Activated CD8-positive, alpha-beta T cell treated with anti-CD3 and anti-CD28 coated beads for 36 hours (primary cell): ENCODE data around the gene COX6B2. TPM values are rescaled to one million over a fixed set of nuclear protein-coding genes. Genes with fewer than 3 reads are reported as not detected.

Experiments
- ATAC-seq: fragments of 200-7000 bp; cut with Tn5 transposase; one replicate; pipeline ENCODE4 v1.10.0; 2021; ENCODE audit warnings: mild to moderate bottlenecking, moderate library complexity
- CTCF ChIA-PET: fragments of 350-600 bp; sonication (Branson Sonifier 250); formaldehyde crosslinking; loops from one replicate; lab custom pipeline; 2021; ENCODE audit warnings: antibody characterized with exemption; lab: Charles Lee
- POLR2A ChIA-PET: fragments of 350-600 bp; sonication (Branson Sonifier 250); formaldehyde crosslinking; loops from one replicate; lab custom pipeline; 2021; ENCODE audit warnings: antibody characterized with exemption; lab: Charles Lee
- DNase-seq: peaks from one replicate; pipeline ENCODE4 v3.0.0-alpha.2; 2020
- H3K27ac Mint-ChIP-seq: one replicate; pipeline ENCODE4 v1.8.0; 2021; ENCODE audit warnings: mild to moderate bottlenecking, mixed read lengths
- H3K27me3 Mint-ChIP-seq: one replicate; pipeline ENCODE4 v1.8.0; 2021; ENCODE audit warnings: mixed read lengths
- H3K36me3 Mint-ChIP-seq: one replicate; pipeline ENCODE4 v1.8.0; 2021; ENCODE audit warnings: low read depth, mixed read lengths
- H3K4me1 Mint-ChIP-seq: one replicate; pipeline ENCODE4 v1.8.0; 2021; ENCODE audit warnings: low read depth, mixed read lengths
- H3K4me3 Mint-ChIP-seq: one replicate; pipeline ENCODE4 v1.8.0; 2021; ENCODE audit warnings: mild to moderate bottlenecking, moderate library complexity, mixed read lengths
- H3K9me3 Mint-ChIP-seq: one replicate; pipeline ENCODE4 v1.8.0; 2021; ENCODE audit warnings: mixed read lengths
- intact Hi-C: fragments of 100-400 bp; cut with micrococcal nuclease; formaldehyde crosslinking; loops from one replicate; pipeline ENCODE4 v1.10.0; 2022
- total RNA-seq, 2 experiments: library from RNA; stranded (reverse); gene quantifications; one replicate each; pipeline ENCODE4 v1.2.3, GENCODE V29; 2021
- TF ChIP-seq, protein P1 (sequence below): fragments of 200-600 bp; IDR thresholded peaks from one replicate; pipeline ENCODE4 v1.8.0; 2022; ENCODE audit warnings: antibody characterized with exemption, mild to moderate bottlenecking

COX6B2 gene
- total RNA-seq, 2 experiments from 2014 or later = not detected

DNA sequence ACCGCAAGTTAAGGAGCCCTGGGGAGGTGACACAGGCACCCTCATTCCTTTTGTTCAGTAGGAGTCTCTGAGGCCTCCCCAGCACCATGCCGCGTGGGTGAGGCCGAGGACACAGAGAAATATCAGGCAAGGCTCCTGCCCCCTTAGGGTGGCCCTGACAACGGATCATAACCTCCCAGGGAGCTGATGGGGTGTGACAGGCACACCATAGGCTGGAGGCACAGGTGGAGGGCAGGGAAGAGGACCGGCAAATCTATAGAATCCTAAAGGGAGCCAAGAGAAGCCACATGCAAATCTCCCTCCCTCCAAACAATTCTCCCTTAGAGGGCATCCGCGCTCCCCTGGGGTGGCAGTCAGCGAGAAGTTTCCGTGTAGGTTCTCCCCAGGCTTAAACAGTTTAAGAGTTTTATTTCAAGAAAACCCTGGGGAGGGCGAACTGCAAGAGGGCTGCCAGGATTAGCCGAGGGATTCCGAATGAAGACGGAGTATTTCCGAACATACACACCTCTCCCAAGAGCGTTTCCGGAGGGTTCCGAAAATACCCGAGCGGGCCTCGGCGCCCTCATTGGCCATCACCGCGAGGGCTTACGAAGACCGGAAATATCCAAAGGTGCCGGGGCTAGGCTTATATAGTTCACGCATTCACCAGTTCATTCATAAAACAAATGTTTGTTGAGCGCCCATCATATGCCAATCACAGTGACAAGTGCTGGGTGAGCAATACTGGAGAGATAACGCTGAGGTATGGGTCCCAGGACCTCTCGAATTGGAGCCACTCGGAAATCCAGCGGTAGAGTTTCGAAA lies 30.6 kb upstream of the COX6B2 start:
- peak overlapping the region; percentile 99 for H3K4me3 Mint-ChIP-seq
- H3K36me3 Mint-ChIP-seq = peaks cover 54% of the 10 kb centered on the region
- no peaks in the 10 kb centered on the region for H3K27me3 Mint-ChIP-seq
- no peaks in the 10 kb centered on the region for H3K9me3 Mint-ChIP-seq
- peak; percentile 99 for DNase-seq
- ChIA-PET POLR2A (interaction anchor here (0.5 to 10.2 kb wide), 23 partner anchors 8 to 1180 kb away, joined by 3 to 217 read pairs (median 6); partner anchors contain the start of genes COX6B2, IL11, KMT5C and PPP6R1), CTCF (interaction anchor here (1.1 to 3.7 kb wide), 10 partner anchors 8 to 132 kb away, joined by 3 to 33 read pairs (median 4); partner anchors contain the start of genes KMT5C and TMEM150B)
- peak; percentile 84 for ATAC-seq
- H3K4me1 Mint-ChIP-seq = peaks cover 48% of the 10 kb centered on the region
- intact Hi-C loops = loop anchor here (5.0 kb wide), 2 partner anchors 83 to 128 kb away; partner anchors contain the start of gene PPP6R1
- TF ChIP-seq, protein P1, sequence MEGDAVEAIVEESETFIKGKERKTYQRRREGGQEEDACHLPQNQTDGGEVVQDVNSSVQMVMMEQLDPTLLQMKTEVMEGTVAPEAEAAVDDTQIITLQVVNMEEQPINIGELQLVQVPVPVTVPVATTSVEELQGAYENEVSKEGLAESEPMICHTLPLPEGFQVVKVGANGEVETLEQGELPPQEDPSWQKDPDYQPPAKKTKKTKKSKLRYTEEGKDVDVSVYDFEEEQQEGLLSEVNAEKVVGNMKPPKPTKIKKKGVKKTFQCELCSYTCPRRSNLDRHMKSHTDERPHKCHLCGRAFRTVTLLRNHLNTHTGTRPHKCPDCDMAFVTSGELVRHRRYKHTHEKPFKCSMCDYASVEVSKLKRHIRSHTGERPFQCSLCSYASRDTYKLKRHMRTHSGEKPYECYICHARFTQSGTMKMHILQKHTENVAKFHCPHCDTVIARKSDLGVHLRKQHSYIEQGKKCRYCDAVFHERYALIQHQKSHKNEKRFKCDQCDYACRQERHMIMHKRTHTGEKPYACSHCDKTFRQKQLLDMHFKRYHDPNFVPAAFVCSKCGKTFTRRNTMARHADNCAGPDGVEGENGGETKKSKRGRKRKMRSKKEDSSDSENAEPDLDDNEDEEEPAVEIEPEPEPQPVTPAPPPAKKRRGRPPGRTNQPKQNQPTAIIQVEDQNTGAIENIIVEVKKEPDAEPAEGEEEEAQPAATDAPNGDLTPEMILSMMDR = no peak
- peak overlapping the region; percentile 99 for H3K27ac Mint-ChIP-seq

DNA sequence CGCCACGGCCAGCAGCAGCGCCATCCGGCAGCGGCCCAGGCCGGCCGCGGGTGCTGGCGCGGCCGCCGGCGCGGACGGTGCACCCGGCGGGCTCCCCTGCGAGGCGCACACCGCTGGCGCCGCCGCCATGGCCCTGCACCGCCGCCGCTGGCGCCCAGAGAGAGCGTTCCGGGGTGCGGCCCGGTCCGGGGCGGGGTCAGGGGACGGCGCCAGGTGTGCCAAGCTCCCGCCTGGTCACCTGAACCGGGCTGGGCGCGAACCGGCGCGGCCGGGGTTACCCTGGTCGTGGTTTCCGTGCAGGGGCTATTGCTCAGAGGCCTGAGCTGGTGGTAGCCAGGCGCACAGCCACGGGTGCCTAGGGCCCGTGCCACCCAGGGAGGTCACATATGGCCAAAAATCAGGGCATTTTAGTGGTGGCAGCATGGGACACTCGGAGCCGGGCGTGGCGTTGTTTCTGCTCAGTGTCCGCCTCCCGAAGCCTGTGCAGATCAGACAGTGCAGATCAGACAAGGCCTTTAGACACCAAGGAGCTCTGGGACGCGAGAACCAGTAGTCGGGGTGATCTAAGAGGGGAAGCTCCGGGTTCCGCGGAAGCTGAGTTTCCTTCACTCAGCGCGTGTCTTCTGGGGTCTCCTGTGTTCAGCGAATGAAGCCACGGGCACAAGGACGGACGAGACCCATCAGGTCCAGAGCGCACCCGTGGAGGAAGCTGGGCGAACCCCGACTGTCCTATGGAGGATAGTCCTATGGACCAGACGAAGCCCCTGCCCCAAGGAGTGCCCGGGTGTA lies 29.8 kb upstream of the COX6B2 start, which contains the start of gene TMEM238:
TMEM238 (minus strand) TSS at position 162 of the 789 bp plus-strand sequence; CDS start at position 129, 33 bp downstream.
- Mint-ChIP-seq H3K27ac (peak within 1 kb of the TSS; percentile 99), H3K4me1 (peaks cover 41% of the 10 kb centered on the region), H3K4me3 (peak within 1 kb of the TSS; percentile 99), H3K27me3 (no peaks in the 10 kb centered on the region), H3K36me3 (peaks cover 49% of the 10 kb centered on the region), H3K9me3 (no peaks in the 10 kb centered on the region)
- intact Hi-C loops = loop anchor here (5.0 kb wide), 1 partner anchor 82 kb away; no protein-coding TSS in a partner anchor
- TF ChIP-seq, protein P1 = no peak
- ATAC-seq (no peak), DNase-seq (peak; percentile 57)
- CTCF ChIA-PET = interaction anchor here (1.1 to 3.7 kb wide), 10 partner anchors 9 to 131 kb away, joined by 3 to 33 read pairs (median 4); partner anchors contain the start of genes KMT5C and TMEM150B
- POLR2A ChIA-PET = interaction anchor here (0.7 to 10.2 kb wide), 26 partner anchors 8 to 271 kb away, joined by 3 to 217 read pairs (median 4); partner anchors contain the start of genes COX6B2, IL11, KMT5C and PPP6R1

DNA sequence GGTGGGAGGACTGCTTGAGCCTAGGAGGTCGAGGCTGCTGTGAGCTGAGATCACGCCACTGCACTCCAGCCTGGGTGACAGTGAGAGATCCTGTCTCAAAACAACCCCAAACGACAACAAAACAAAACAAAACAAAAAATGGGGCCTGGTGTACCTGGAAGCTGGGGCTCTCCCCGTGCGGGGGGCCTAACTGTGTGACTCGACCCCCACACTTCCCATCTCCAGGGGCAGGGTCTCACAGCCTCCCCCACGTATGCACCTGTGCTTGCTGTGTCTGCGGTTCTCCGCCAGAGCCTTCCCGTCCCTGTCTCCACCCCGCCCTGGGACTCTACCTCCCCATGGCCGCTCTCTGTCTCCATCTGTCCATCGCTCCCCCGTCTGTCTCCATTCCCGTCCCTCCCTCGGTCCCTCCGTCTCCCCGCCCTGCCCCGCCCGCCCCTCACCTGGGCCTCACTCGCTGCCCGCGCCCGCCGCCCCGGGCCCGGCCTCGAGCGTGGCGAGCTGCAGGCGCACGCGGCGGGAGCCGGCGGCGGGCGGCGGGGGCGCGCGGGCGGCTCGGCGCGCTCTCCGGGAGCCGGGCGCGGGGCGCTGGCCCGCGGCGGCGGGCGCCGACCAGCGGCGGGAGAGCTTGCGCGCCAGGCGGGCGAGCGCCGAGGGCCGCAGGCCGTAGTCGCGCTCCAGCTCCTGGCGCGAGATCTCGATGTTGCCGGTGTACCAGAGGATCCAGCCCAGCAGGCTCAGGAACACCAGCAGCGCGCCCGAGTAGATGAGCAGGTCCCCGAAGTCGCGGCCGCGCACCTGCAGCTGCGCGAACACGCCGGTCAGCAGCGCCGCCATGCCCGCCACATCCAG lies 29.0 kb upstream of the COX6B2 start:
- peaks cover 43% of the 10 kb centered on the region for H3K36me3 Mint-ChIP-seq
- peak; percentile 12 for ATAC-seq
- CTCF ChIA-PET = interaction anchor here (0.7 to 3.7 kb wide), 15 partner anchors 10 to 217 kb away, joined by 3 to 33 read pairs (median 4); partner anchors contain the start of genes DNAAF3, KMT5C and TMEM150B
- peaks cover 33% of the 10 kb centered on the region for H3K4me1 Mint-ChIP-seq
- peak overlapping the region; percentile 90 for H3K4me3 Mint-ChIP-seq
- intact Hi-C loops = loop anchor here (5.0 kb wide), 1 partner anchor 81 kb away; no protein-coding TSS in a partner anchor
- TF ChIP-seq, protein P1 = no peak
- peak; percentile 73 for DNase-seq
- H3K27me3 Mint-ChIP-seq = no peaks in the 10 kb centered on the region
- peak overlapping the region; percentile 95 for H3K27ac Mint-ChIP-seq
- H3K9me3 Mint-ChIP-seq = no peaks in the 10 kb centered on the region
- POLR2A ChIA-PET = interaction anchor here (0.7 to 10.2 kb wide), 27 partner anchors 9 to 271 kb away, joined by 3 to 217 read pairs (median 4); partner anchors contain the start of genes COX6B2, IL11, KMT5C and PPP6R1

DNA sequence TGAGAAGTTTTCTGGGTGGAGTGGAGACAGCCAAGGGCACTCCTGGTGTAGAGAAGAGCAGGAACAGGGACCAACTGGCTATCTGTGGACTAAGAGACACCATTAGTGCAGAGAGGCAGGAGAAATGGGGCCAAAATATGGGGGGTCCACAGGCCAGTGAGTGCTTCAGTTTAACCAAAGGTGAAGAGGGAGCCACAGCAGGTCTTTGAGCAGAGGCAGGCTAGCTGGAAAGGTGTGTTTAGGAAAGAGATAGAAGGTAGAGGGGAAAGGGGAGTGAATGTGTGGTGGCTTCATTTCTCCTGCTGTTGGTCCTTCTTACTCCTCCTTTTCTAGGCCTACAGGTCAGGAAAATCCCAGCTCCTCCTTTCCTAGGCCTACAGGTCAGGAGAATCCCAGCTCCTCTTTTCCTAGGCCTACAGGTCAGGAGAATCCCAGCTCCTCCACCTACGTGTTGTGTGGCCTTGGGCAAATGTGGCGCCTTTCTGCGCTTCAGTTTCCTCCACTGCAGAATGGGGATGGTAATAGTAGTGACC lies 28.1 kb upstream of the COX6B2 start:
- H3K4me1 Mint-ChIP-seq = peaks cover 24% of the 10 kb centered on the region
- DNase-seq (no peak), ATAC-seq (no peak)
- no peaks in the 10 kb centered on the region for H3K9me3 Mint-ChIP-seq
- TF ChIP-seq, protein P1 = no peak
- POLR2A ChIA-PET = interaction anchor here (0.9 to 10.2 kb wide), 8 partner anchors 10 to 127 kb away, joined by 3 to 217 read pairs (median 22); partner anchors contain the start of genes IL11, KMT5C, PPP6R1 and UBE2S
- intact Hi-C loops = loop anchor here (5.0 kb wide), 1 partner anchor 80 kb away; no protein-coding TSS in a partner anchor
- CTCF ChIA-PET = interaction anchor here (0.7 to 3.7 kb wide), 7 partner anchors 11 to 216 kb away, joined by 3 to 33 read pairs (median 5); partner anchors contain the start of gene DNAAF3
- H3K36me3 Mint-ChIP-seq = peaks cover 34% of the 10 kb centered on the region
- H3K27ac Mint-ChIP-seq = peak overlapping the region; percentile 95
- no peaks in the 10 kb centered on the region for H3K27me3 Mint-ChIP-seq
- peak overlapping the region; percentile 90 for H3K4me3 Mint-ChIP-seq
